Stimulated activated CD8-positive, alpha-beta memory T cell treated with anti-CD3 and anti-CD28 coated beads, Interleukin-4, amount 100 ng/mL, for 24 hours (primary cell): ENCODE results near the gene LY86.

Source experiments
- DNase-seq: peaks from one replicate; pipeline ENCODE4 v3.0.0-alpha.2; 2020; ENCODE audit warnings: low read depth

The LY86 gene

DNA sequence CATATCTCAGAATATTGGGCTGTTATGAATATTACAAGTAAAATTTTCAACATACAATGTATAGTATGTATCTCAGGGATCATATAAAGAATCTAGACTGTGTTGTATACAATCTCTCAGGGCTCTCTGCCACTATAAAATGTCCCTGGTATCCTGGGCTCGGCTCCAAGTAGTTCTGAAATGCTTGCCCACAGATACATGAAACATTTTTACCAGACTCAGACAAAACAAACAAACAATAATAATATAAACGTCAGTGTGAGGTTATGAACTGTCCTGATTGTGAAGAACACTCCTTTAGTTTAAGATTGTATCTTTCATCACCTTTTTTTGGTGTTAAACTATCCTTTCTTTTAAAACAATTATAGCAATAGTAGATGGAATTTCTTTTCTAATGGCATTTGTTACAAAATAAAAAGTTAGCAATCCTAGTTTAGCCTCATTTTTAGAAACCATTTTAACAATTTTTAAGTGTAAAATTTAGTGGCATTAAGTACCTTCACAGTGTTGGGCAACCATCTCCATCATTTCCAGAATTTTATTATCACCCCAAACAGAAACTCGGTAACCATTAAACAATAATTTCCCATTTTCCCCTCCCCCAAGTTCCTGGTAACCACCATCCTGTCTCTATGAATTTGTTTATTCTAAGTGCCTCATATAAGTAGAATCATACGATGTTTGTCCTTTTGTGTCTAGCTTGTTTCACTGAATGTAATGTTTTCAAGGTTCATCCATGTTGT lies 17.4 kb upstream of the LY86 start:
- DNase-seq, result no peak

DNA sequence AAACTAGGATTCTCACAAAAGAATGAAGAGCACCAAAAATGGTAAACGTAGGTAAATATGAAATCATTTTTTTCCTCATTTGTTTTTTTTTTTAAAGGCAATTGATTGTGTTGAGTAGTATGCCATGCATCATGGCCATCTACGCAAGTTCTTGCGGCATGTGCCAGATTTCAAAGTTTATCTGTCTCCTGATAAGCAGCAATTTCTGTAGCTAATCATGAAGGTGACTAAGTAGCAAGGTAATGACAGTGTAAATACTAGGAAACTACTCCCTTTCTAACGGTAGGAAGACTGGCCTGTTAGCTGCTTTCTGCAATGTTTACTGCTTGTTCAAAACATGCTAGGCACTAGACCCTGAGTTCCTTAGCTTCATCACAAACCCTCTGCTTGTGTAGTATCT lies 13.4 kb upstream of the LY86 start:
- DNase-seq, result no peak

DNA sequence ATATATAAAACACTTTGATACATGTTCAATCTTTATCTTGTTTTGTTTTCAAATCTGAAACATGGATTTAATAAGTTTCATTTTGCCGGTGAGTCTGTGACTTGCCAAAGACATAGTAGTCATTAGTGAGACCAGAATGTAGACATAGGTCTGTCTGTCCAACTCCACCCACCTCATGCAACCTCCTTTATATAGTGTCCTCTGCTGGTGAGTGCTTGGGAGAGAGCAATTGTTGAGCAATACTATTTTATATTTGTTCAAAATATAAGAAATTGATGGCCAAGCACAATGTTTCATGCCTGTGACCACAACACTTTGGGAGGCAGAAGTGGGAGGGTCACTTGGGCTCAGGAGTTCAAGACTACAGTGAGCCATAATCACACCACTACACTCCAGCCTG lies 10.8 kb upstream of the LY86 start:
- no peak for DNase-seq

DNA sequence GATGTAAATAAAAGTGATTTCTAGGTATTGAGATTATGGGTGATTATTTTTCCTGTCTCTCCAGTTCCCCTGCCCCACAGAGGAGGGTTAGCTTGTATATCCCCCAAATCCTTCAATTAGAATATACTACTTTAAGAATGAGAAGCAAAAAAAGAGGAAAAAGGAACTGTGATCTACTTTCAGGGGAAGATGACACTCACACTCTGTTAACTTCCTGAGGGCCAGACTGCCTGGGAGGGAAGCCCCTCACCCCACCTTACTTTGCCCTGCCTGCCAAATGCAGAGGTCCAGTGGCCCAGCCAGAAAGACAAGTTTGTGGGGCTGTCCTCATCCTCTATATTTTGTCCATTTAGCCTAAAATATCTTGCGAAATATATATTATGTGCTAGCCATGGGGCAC lies 9.2 kb upstream of the LY86 start:
- DNase-seq, result no peak

DNA sequence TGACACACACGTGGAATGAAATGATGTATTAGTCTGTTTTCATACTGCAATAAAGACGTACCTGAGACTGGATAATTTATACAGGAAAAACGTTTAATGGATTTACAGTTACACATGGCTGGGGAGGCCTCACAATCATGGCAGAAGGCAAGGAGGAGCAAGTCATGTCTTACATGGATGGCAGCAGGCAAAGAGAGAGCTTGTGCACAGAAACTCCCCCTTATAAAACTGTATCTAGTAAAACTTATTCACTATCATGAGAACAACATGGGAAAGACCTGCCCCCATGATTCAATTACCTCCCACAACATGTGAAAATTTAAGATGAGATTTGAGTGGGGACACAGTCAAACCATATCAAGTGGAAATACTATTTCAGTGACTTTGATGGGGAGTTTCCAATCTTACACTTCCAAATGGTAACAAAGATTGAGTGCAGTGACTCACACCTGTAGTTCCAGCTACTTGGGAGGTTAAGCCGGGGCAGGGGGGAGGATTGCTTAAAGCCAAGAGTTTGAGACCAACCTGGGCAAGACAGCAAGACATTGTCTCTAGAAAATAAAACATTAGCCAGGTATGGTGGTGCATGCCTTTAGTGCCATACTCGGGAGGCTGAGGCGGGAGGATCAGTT lies 8.2 kb upstream of the LY86 start:
- no peak for DNase-seq

DNA sequence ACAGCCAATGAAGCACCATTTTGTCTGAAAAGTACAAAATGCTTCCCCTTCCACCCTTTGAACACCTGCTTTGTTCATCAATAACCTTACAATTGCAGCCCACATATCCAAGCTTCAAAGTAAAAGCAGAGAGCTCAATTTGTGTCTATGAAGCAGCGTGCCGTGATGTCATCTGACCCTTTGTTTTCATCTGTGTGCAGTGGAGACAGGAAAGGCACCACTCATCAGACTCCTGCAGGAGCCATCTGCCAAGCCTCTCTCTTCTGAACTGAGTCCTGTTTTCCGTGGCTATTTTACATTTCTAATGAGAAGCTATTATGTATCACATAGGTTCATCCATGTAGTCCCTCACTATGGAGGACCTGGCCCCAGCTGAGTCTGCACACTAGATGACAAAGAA lies 7.5 kb upstream of the LY86 start:
- no peak for DNase-seq

DNA sequence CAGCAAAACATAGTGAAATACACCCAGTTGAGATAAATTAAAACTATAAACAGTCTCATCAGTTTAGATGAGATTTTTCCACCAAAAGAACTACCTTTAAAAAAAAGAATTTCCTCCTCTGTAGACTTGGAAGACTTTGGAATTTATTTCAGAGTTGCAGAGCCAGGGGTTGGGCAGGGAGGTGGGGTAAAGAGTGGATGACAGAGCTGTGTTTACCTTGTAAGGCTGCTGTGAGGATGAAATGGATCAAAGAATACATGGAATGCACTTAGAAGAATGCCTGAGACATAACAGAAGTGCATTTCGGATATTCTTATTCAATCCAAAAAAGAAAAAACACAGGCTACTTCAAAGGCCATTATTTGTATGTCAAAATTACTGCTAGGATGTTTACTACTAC lies 6.4 kb upstream of the LY86 start:
- DNase-seq, result no peak

DNA sequence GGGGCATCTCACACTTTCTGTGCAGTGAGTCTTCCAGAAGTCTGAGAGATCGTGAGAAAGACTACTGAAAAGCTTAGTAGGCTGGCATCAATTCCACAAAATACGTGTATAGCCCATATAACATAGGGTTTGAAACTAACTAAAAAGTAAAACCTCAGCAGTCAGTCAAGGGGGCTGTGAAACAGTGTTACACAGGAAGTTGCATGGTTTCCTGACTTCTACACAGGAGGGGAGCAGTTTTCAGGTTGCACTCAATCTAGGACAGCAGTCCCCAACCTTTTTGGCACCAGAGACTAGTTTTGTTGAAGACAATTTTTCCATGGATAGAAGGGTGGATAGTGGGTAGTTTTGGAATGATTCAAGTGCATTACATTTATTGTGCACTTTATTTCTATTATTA lies 4.7 kb upstream of the LY86 start:
- no peak for DNase-seq

DNA sequence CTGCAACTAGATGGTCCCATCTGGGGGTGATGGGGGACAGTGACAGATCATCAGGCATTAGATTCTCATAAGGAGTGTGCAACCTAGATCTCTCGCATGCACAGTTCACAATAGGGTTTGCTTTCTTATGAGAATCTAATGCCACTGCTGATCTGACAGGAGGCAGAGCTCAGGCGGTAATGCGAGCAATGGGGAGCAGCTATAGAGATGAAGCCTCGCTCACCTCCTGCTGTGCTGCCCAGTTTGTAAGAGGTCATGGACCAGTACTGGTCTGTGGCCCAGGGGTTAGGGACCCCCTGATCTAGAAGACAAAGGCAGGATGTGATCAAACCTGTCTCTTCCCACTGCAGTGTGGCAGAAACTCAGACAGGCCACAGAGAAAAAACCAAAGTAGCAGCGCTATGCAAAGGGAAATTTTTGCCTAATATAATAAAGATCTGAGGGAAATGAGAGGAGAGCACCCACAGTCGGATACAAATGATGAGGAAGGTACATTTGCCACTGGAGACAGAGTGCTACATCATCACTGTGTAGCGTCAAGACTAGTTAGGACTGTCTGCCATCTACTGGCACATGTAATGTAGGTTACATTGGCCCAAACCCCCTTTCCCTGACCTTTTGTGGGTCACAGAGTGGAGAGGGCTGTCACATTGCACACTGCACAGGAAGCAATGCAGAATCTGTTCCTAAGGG lies 4.1 kb upstream of the LY86 start:
- no peak for DNase-seq

DNA sequence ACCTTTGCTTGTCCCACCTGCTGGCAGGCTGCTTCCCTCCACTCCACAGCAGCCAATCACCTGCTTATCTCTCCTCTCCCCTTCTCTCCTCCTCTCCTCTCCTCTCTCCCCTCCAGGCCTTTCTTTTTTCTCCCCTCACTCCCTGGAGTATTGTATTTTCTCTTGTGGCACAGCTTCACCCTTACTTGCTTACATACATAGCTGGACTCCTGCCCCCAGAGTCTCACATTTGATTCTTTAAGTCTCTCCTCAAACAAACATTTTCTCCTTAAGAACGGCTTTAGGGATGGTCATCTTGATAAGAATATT lies 3.6 kb upstream of the LY86 start:
- DNase-seq, result no peak

DNA sequence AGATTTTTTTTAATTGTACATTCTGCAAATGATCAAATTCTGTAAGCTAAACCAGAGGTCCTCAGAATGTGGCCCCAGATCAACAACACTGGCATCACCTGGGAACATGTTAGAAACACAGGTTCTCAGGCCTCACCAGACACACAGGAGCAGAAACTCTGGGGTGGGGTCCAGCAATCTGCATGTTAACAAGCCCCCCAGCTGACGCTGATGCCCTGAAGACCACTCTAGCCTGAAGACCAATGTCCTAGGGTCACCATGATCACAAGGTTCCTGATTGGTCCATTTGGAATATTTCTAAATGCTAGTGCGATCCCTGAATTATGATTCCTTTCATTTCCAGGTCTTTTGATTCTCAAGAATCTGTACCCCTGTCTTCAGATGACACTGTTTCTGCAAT lies 2.4 kb upstream of the LY86 start:
- DNase-seq, result no peak

DNA sequence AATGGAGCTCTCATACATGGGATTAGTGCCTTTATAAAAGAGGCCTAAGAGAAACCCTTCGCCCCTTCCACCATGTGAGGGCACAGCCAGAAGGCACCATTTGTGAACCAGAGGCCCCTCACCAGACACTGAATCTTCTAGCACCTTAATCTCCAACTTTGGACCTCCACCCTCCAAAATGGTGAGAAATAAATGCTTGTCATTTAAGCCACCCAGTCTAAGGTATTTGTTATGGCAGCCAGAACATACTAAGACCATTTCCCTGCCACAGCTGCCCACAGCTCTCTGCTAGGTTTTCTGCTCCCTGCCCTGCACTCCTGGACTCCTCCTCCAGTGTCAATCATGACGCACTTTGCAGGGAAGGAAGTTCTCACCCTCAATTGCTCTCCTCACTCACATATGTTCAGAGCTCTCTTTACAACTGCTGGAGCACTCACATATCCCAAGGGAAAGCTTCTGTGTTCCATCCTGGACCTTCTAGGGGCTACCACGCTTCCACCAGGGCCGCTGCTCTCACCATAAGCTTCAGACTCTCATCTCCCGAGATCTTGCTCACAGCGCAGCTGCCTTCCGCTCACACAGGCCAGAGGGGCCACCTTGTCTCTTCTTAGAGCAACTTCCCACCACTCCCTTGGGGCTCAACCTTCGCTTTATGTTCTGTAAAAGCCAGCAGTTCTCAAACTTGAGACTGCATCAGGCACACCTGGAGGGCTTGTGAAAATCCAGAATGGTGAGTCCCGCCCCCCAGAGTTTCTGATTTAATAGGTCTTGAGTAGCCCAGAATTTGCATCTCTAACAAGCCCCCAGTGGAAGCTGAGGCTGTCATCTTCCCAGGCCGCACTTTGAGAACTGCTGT lies 1.6 kb upstream of the LY86 start:
- no peak for DNase-seq

DNA sequence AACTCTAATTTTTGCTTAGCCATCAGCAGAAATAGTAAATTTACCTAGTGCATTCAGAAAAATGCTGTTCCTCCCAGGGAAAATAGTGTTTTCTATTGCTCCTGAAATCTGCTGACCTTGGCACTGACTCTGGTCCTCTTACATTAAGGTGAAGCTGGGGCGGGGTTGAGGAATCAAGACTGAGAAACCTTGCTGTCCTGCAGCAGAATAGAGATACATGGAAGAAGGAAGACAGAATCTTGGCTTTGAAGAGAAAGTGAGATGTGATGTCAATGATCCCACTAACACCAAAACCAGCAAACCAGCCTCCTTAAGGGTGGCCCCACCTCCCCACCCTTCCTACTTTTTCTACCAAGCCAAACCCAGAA lies 840 bp upstream of the LY86 start:
- no peak for DNase-seq

DNA sequence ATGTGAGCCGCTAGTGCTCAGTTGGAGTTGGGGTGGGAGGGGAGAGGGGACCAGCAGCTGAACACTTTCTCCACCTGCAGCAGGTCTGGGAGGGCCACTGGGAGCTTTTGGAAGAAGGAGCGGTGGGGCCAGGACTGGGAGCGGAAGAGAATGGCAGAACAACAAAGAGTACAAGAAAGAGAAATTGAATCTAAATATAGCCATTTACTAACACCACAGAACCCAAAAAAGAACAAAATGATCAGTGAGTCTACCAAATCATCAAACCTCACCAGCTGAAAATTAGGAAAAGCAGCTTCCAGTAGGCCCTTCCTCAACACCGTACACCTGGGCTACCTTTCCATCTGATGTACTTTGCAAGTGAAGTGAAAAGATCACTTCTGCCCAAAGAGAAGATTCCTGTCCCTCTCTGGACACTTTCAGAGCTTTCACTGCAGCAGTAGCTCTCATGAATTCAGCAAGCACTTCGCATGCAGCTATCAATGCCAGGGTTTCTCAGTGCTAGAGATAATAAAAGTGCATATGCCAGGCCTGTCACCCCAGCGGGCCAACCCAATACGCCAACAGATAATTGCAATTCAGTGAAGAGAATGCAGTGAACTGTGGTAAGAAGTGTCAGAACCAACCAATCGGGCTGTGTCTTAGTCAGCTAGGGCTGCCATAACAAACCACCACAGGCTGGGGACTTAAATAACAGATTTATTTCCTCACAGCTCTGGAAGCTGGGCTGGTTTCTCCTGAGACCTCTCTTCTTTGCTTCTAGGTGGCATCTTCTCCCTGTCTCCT lies 597 bp downstream of the LY86 start:
- no peak for DNase-seq

DNA sequence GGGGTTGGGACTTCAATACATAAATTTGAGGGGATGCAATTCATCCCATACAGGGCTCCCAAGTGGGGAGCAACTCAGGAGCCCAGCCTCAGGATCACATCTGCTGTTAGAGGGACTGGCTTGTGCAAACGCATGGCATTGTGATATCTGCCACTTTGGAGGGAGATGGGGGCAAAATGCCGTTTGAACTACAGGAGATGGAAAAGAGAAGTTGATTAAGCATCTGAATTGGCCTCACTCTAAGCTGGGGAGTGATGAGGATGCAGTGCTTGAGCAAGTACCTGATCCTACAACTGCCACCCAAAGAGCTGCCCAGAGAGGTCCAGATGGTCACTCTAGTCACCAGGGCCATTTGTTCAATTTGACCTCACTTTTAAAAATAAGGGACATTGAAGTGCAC lies 2.0 kb downstream of the LY86 start:
- DNase-seq, result no peak

DNA sequence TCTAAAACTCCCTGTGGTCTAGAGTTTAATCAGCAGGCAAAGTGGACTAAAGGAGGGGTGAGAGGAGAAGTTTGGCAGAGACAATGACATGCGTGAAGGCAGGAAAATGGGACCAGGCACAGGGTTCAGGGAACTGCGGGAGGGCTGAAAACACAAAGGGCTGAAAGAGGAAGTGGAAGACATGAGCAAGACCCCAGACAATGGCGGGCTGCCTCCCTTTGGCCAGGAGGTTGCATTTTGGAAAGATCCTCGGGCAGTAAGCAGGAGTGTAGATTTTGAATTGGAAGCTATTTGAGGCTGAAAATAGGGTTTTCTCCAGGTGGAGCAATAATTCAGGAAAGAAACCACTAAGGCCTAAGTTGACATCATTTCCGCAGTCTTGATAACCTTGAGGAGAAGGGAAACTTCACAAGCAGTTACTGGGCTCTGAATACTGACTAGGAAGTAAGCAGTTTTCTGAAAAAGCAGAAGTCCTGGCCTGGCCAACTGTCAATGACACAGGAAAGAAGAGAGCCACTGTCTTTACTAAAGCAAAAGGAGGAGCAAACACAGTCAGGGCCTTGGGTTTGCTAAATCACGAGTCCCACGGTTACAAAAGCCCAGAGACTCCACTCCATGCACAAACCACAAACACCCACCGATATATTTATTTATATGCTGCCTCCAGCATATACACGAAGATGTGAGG lies 3.4 kb downstream of the LY86 start:
- DNase-seq, result no peak

DNA sequence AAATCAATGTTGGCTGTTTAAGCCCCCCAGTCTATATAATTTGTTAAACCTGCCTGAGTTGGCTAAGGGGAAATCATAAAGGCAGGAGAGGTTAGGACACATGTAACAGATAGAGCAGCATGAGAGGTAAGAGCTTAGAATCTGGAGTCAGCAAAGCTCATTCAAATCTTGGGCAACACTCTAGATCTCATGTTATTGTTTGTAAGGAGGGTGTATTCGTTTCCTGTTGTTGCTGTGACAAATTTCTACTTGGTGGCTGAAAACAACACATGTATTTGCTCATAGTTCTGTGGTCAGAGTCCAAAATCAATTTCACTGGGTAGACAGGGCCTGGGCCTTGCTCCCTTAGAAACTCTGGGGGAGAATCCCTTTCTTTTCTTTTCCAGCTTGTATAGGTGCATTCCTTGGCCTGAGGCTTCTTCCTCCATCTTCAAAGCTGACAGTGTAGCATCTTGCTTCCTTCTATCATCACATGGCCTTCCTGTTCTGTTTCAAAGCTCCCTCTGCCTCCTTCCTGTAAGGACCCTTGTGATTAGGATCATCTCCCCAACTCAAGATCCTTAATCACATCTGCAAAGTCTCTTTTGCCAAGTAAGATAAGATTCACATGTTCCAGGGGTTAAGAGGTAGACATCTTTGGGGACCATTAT lies 4.4 kb downstream of the LY86 start:
- DNase-seq, result no peak

DNA sequence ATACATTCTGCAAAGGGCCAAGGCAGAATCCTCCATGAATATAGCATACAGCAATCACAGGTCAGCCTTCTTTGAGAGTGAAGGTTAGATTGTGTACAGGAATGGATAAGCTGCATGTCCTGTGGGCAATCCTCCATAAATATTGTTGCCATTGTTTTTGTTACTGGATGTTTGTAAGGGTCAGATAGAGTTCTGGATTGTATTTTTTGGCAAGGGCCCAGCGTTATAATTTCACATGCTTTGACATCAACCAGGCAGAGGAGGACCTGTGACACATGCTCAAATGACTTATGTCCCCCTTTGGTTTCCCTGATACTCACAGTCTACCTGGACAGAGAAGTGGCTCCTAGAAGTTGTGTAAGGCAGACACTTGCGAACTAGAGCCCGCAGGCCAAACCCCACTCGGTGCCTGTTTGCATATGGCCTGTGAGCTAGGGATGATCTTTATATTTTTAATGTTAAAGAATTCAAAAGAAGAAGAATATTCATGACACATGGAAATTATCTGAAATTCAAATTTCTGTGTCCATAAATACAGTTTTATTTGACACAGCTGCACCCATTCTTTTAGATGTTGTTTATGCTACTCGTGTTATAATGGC lies 5.4 kb downstream of the LY86 start:
- DNase-seq, result no peak

DNA sequence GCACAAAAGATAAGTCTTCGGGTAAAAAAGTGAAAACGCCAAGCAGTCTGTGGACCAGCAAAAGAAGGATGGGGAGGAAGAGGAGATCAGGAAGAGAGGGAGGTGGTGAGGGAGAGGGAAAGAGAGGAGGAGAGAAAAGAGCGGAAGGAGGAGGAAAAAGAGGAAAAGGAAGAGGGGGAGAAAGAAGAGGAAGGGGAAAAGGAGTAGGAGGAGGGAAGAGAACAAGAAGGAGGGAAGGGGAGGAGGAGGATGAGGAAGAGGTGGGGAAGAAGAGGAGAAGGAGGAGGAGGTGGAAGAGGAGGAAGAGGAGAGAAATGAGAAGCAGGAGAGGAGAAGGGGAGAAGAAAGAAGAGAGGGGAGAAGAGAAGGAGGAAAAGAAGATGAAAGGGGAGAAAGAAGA lies 6.5 kb downstream of the LY86 start:
- DNase-seq, result no peak

DNA sequence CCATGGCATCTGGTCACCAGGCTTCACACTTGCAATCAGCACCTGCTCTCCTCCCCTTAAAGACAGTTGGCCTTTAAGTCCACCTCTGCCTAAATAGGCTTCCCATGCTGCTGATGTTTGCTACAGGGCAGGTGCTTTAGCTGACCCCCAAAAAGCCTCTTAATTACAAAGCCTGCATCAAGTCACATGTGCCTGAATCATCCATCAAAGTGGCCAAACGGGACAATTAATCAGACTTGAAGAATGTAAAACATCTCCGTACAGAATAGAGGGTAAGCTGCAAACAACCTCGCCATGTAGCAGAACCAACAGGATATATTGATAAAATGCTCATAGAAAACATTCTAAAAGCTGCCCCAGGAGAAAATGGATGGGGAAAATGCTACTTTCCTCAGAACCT lies 7.4 kb downstream of the LY86 start:
- DNase-seq, result no peak
